PC-3 (cell line): ENCODE data around the gene AFF3. TPM values are rescaled to one million over a fixed set of nuclear protein-coding genes. Genes with fewer than 3 reads are reported as not detected.
A peak's percentile ranks its signal among the peaks of the same experiment; 100 is the strongest.

Source experiments
- ATAC-seq: fragments of 200-7000 bp; cut with Tn5 transposase; 2 replicates; pipeline ENCODE4 v1.9.1; 2020; ENCODE audit warnings: mild to moderate bottlenecking, moderate library complexity
- BruUV-seq: library from RNA; stranded (reverse); fragments of 400-500 nt; replicated peaks from 2 replicates; lab custom pipeline; 2021; lab: Mats Ljungman, UMichigan
- CTCF ChIA-PET: fragments of 300-600 bp; sonication (Branson Sonifier 250); formaldehyde crosslinking; loops from one replicate; lab custom pipeline; 2022; ENCODE audit warnings: antibody characterized with exemption; lab: Charles Lee
- POLR2A ChIA-PET: fragments of 300-600 bp; sonication (Branson Sonifier 250); formaldehyde crosslinking; loops from one replicate; lab custom pipeline; 2022; ENCODE audit warnings: antibody characterized with exemption; ENCODE audit not compliant: unreplicated experiment; lab: Charles Lee
- DNase-seq: peaks from one replicate; pipeline ENCODE4 v3.0.0-alpha.2; 2015
- H2AFZ ChIP-seq: fragments of 300-600 bp; sonication (generic); 2 replicates; pipeline ENCODE4 v1.6.0; 2016; ENCODE audit warnings: antibody characterized with exemption, low read length
- H3F3A ChIP-seq: fragments of 300-600 bp; sonication (generic); one replicate; pipeline ENCODE4 v1.6.0; 2017; ENCODE audit warnings: antibody characterized with exemption, low read length, control low read depth, mild to moderate bottlenecking; ENCODE audit not compliant: unreplicated experiment
- H3K27ac ChIP-seq: fragments of 300-600 bp; sonication (generic); 2 replicates; pipeline ENCODE4 v1.5.1; 2016; ENCODE audit warnings: mild to moderate bottlenecking, low read length
- H3K27me3 ChIP-seq: fragments of 300-600 bp; sonication (generic); 2 replicates; pipeline ENCODE4 v1.6.1; 2016; ENCODE audit warnings: low read length, mixed read lengths
- H3K36me3 ChIP-seq: fragments of 300-600 bp; sonication (generic); 2 replicates; pipeline ENCODE4 v1.6.1; 2016; ENCODE audit warnings: low read depth, mixed run types, low read length, mixed read lengths
- H3K4me1 ChIP-seq: fragments of 300-600 bp; sonication (generic); 2 replicates; pipeline ENCODE4 v1.5.1; 2016; ENCODE audit warnings: low read length; ENCODE audit not compliant: insufficient read depth
- H3K4me2 ChIP-seq: fragments of 300-600 bp; sonication (generic); 2 replicates; pipeline ENCODE4 v1.6.0; 2016; ENCODE audit warnings: low read length
- H3K4me3 ChIP-seq: fragments of 300-600 bp; sonication (generic); 2 replicates; pipeline ENCODE4 v1.5.1; 2016; ENCODE audit warnings: mild to moderate bottlenecking, low read length, mixed read lengths
- H3K79me2 ChIP-seq: fragments of 300-600 bp; sonication (generic); 2 replicates; pipeline ENCODE4 v1.6.1; 2017; ENCODE audit warnings: low read length, mixed read lengths
- H3K9ac ChIP-seq: fragments of 300-600 bp; sonication (generic); 2 replicates; pipeline ENCODE4 v1.6.0; 2016; ENCODE audit warnings: mild to moderate bottlenecking, low read length
- H3K9me2 ChIP-seq: fragments of 300-600 bp; sonication (generic); replicated peaks from 2 replicates; pipeline ENCODE4 v1.6.1; 2016; ENCODE audit warnings: mixed run types, low read length, mixed read lengths
- H3K9me3 ChIP-seq: fragments of 300-600 bp; sonication (generic); 2 replicates; pipeline ENCODE4 v1.6.1; 2016; ENCODE audit warnings: low read length, mixed read lengths
- H4K20me1 ChIP-seq: fragments of 300-600 bp; sonication (generic); 2 replicates; pipeline ENCODE4 v1.6.1; 2016; ENCODE audit warnings: low read length, mixed read lengths
- EZH2 ChIP-seq: fragments of 300-600 bp; sonication (generic); IDR thresholded peaks from one replicate; pipeline ENCODE4 v1.6.1; 2017; ENCODE audit warnings: antibody characterized with exemption, mild to moderate bottlenecking, low read length; ENCODE audit not compliant: unreplicated experiment
- EZH2phosphoT487 ChIP-seq: fragments of 300-600 bp; sonication (generic); IDR thresholded peaks from 2 replicates; pipeline ENCODE4 v1.6.1; 2018; ENCODE audit warnings: mild to moderate bottlenecking, antibody characterized with exemption, low read length, borderline replicate concordance
- intact Hi-C: fragments of 100-400 bp; cut with micrococcal nuclease; formaldehyde crosslinking; loops from 2 replicates; pipeline ENCODE4 v1.9.0; 2023
- total RNA-seq: library from RNA; depleted of rRNA; stranded (reverse); fragments of >200 nt; gene quantifications from 2 replicates; pipeline ENCODE4 v1.2.3, GENCODE V29; 2014
- TF ChIP-seq, protein P1 (sequence below): fragments of 300-600 bp; sonication (generic); conservative IDR thresholded peaks from 2 replicates; pipeline ENCODE4 v1.5.1; 2017; ENCODE audit warnings: antibody characterized with exemption, low read depth, mild to moderate bottlenecking, low read length

Gene AFF3
- total RNA-seq, 1 experiment from 2014 or later, result 0.04 TPM

DNA sequence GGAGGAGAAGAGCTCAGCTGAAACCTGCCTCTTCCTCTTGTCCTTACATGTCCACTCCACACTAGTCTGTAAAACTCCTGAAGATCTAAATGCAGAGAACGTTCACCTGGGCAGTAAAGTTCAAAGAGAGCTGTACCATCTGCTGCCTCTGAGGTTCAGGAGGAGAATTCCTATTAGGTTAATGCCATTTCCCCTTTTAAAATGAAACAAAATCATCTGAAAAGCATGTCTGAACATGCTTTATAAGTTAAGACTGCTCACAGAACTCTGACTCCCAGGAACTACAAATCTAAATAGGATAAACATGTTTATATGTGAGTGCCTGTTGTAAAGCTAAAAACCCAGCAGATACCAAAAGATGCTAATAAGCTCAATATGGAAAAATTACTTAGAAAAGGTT, 164.4 kb downstream of the AFF3 start:
- Histone ChIP-seq H2AFZ (no peak overlapping the region), H3K4me2 (no peak overlapping the region), H3K9me3 (no peaks in the 10 kb centered on the region), H3K27me3 (no peaks in the 10 kb centered on the region), H3K9ac (no peak overlapping the region), H3F3A (peaks cover 9% of the 10 kb centered on the region), H4K20me1 (no peaks in the 10 kb centered on the region), H3K36me3 (no peaks in the 10 kb centered on the region), H3K79me2 (no peaks in the 10 kb centered on the region), H3K4me3 (no peak overlapping the region), H3K9me2 (no peaks in the 10 kb centered on the region), H3K27ac (no peak overlapping the region), H3K4me1 (peaks cover 30% of the 10 kb centered on the region)
- ATAC-seq (no peak), DNase-seq (no peak)
- no TSS peak for BruUV-seq
- POLR2A ChIA-PET, result no interaction called here
- TF ChIP-seq EZH2, result no peak
- TF ChIP-seq EZH2phosphoT487, result no peak
- TF ChIP-seq, protein P1, sequence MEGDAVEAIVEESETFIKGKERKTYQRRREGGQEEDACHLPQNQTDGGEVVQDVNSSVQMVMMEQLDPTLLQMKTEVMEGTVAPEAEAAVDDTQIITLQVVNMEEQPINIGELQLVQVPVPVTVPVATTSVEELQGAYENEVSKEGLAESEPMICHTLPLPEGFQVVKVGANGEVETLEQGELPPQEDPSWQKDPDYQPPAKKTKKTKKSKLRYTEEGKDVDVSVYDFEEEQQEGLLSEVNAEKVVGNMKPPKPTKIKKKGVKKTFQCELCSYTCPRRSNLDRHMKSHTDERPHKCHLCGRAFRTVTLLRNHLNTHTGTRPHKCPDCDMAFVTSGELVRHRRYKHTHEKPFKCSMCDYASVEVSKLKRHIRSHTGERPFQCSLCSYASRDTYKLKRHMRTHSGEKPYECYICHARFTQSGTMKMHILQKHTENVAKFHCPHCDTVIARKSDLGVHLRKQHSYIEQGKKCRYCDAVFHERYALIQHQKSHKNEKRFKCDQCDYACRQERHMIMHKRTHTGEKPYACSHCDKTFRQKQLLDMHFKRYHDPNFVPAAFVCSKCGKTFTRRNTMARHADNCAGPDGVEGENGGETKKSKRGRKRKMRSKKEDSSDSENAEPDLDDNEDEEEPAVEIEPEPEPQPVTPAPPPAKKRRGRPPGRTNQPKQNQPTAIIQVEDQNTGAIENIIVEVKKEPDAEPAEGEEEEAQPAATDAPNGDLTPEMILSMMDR, result no peak
- intact Hi-C loops, result loop anchor here (10.0 kb wide), 2 partner anchors 163 to 267 kb away; no protein-coding TSS in a partner anchor
- CTCF ChIA-PET, result no interaction called here

DNA sequence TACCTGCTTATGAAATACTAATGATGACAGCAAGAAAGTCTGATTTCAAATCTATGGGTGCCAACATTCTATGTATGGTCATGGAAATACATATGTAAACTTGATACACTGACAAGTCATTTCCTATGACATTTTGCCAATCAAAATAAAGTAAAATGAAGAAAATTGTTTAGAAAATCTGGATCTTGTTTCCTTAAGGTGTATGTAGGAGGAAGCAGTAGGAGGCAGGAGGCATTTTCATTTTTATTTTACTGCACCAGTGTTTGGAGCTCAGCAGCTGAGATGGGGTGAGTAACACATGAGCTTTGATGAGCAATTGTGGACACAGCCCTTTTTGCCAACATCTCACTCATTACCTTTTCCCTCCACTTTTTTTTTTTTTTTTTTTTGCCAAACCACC, 167.0 kb downstream of the AFF3 start:
- Histone ChIP-seq H3K9me3 (no peaks in the 10 kb centered on the region), H3K9me2 (no peaks in the 10 kb centered on the region), H3K36me3 (no peaks in the 10 kb centered on the region), H3K4me3 (no peak overlapping the region), H3K79me2 (no peaks in the 10 kb centered on the region), H2AFZ (no peak overlapping the region), H3F3A (peaks cover 9% of the 10 kb centered on the region), H3K27ac (peak overlapping the region; percentile 89), H3K4me2 (peak overlapping the region; percentile 72), H4K20me1 (no peaks in the 10 kb centered on the region), H3K27me3 (no peaks in the 10 kb centered on the region), H3K9ac (no peak overlapping the region), H3K4me1 (peaks cover 48% of the 10 kb centered on the region)
- intact Hi-C loops, result loop anchor here (1.0 to 10.0 kb wide), 4 partner anchors 29 to 269 kb away; no protein-coding TSS in a partner anchor
- ChIA-PET POLR2A (no interaction called here), CTCF (interaction anchor here (0.6 kb wide), 1 partner anchor 59 kb away, joined by 3 read pairs; no protein-coding TSS in a partner anchor)
- BruUV-seq, result no TSS peak
- DNase-seq (peak; percentile 92), ATAC-seq (peak; percentile 96)
- TF ChIP-seq EZH2phosphoT487 (no peak), EZH2 (no peak)
- TF ChIP-seq, protein P1, result no peak

DNA sequence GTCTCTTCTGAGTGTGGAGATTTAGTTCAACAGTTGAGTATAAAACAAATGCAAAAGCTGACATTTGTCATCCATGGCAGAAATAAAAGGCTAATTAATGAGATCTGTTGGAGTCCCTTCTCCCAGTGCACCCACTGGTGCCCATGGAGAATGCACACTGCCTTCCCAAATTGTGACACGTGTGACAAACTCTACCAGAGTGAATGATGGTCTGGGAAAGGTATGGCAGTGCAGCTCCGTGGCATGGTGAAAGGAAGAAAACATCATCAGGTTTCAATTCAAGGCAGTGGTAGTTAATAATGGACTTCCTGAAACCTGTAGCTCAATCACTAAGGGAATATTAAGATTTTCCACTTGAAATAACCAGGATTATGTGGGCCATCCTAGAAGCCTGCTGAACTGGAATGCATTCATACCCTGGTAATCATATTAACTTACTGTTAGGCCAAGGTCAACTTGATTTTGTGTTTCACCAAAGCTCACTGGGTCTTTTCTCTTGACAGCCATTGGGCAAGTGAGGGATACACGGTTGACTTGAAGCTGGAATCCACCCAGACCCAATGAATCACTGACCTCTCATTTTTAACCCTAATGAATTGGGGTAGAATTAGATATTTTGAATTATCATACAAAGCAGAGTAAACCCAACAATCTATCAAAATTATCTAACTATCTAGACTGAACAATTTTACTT, 167.6 kb downstream of the AFF3 start:
- H3K9me3 ChIP-seq, result no peaks in the 10 kb centered on the region
- no peaks in the 10 kb centered on the region for H3K36me3 ChIP-seq
- H3K4me3 ChIP-seq, result peak overlapping the region; percentile 34
- H3K4me1 ChIP-seq, result peaks cover 54% of the 10 kb centered on the region
- peak overlapping the region; percentile 72 for H3K4me2 ChIP-seq
- no peaks in the 10 kb centered on the region for H3K9me2 ChIP-seq
- BruUV-seq, result no TSS peak
- no peak overlapping the region for H2AFZ ChIP-seq
- intact Hi-C loops, result loop anchor here (1.0 to 10.0 kb wide), 4 partner anchors 30 to 270 kb away; no protein-coding TSS in a partner anchor
- ChIA-PET CTCF (interaction anchor here (0.6 kb wide), 1 partner anchor 59 kb away, joined by 3 read pairs; no protein-coding TSS in a partner anchor), POLR2A (no interaction called here)
- H3K9ac ChIP-seq, result peak overlapping the region; percentile 32; the same call in 1 of the 2 replicates
- peak overlapping the region; percentile 89 for H3K27ac ChIP-seq
- ATAC-seq (peak; percentile 47), DNase-seq (peak; percentile 79)
- no peak for TF ChIP-seq EZH2
- TF ChIP-seq, protein P1, result no peak
- TF ChIP-seq EZH2phosphoT487, result no peak
- peaks cover 9% of the 10 kb centered on the region for H3F3A ChIP-seq
- no peaks in the 10 kb centered on the region for H3K79me2 ChIP-seq
- H4K20me1 ChIP-seq, result no peaks in the 10 kb centered on the region
- H3K27me3 ChIP-seq, result no peaks in the 10 kb centered on the region
